Thoracic aorta (tissue), 2 donors: ENCODE results near the gene CFAP97D1. TPM values are rescaled to one million over a fixed set of nuclear protein-coding genes. Genes with fewer than 3 reads are reported as not detected.

Source experiments
- ATAC-seq: fragments of 150-250 bp; one replicate; pipeline ENCODE4 v1.8.0; 2017; ENCODE audit warnings: low read depth; ENCODE audit not compliant: insufficient number of reproducible peaks, low FRiP score
- DNase-seq: peaks from one replicate; pipeline ENCODE4 v3.0.0-alpha.2; 2020; ENCODE audit warnings: low spot score
- H3K27ac ChIP-seq, 2 donors: fragments of 200-600 bp; sonication (generic); 1 replicate in 1 of 2; 2 replicates in 1 of 2; pipeline ENCODE4 v1.5.1; 2016; ENCODE audit warnings: mild to moderate bottlenecking in 2 of 2, moderate library complexity in 2 of 2
- H3K27me3 ChIP-seq: fragments of 200-600 bp; sonication (generic); replicated peaks from 2 replicates; pipeline ENCODE4 v1.6.0; 2016; ENCODE audit warnings: mild to moderate bottlenecking; ENCODE audit not compliant: insufficient read depth
- H3K36me3 ChIP-seq: fragments of 200-600 bp; sonication (generic); one replicate; pipeline ENCODE4 v1.5.1; 2016
- H3K4me1 ChIP-seq, 2 donors: fragments of 200-600 bp; sonication (generic); 1 replicate in 1 of 2; 2 replicates in 1 of 2; pipeline versions ENCODE4 v1.5.1 to v1.6.0; 2016; ENCODE audit warnings: low read depth in 2 of 2, mild to moderate bottlenecking in 1 of 2; ENCODE audit not compliant: control insufficient read depth in 1 of 2
- H3K4me3 ChIP-seq: fragments of 200-600 bp; sonication (generic); 2 replicates; pipeline ENCODE4 v1.5.1; 2016; ENCODE audit warnings: mild to moderate bottlenecking
- H3K9me3 ChIP-seq: fragments of 200-600 bp; sonication (generic); 2 replicates; pipeline ENCODE4 v1.5.1; 2016
- total RNA-seq, 2 donors: library from RNA; depleted of rRNA; stranded (reverse); fragments of >200 nt; gene quantifications; one replicate each; pipeline versions ENCODE4 v1.1.0 to v1.2.3, GENCODE V29; 2016
- TF ChIP-seq, protein P1 (sequence below): fragments of 200-600 bp; sonication (generic); IDR thresholded peaks from one replicate; pipeline ENCODE4 v1.5.1; 2019; ENCODE audit warnings: antibody characterized with exemption

The CFAP97D1 gene
- total RNA-seq, 2 donors from 2014 or later = not detected

DNA sequence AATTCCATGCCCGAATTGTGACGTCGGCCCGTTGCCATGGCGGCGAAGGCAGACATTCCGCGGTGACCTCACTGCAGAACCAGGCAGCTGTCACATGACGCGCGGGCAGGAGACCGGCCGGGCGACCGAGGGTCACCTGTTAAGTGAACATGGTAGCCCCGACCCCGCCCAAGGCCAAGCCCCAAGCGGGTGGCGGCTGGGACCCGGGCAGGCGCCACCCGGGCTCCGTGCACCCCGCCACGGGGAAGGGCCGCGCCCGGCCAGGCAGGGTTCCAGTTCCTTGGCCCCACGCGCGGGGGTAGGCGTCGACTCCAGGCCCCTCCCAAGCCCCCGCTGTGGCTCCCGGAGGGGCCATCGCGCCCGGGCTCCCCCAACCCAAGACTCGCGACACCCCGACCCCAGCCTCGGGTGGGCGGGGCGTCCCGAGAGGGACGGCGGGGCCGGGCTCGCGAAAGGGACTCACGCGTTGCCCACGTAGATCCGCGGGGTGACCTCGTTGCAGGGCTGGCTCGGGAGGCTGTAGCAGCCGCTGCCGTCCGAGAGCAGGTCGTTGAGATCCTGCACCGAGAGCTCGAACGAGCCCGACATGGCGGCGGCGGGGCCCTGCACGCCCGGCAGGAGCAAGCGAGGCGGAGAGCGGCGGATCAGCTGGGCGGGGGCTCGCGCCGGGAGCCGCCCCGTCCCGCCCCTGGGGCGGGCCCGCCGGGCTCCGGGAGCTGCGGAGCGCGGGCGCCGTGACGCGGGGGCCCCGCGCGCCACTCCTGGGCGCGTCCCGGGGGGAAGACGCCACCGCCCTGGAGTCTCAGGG, 1.7 kb upstream of the CFAP97D1 start, which contains the start of gene DUSP3:
Gene DUSP3 (minus strand): TSS at position 641 of the 808 bp plus-strand sequence. CDS start 53 bp downstream, at position 588.
- peaks cover 6% of the 10 kb centered on the region for H3K36me3 ChIP-seq
- H3K4me3 ChIP-seq = peak within 1 kb of the TSS; percentile 81
- TF ChIP-seq, protein P1, sequence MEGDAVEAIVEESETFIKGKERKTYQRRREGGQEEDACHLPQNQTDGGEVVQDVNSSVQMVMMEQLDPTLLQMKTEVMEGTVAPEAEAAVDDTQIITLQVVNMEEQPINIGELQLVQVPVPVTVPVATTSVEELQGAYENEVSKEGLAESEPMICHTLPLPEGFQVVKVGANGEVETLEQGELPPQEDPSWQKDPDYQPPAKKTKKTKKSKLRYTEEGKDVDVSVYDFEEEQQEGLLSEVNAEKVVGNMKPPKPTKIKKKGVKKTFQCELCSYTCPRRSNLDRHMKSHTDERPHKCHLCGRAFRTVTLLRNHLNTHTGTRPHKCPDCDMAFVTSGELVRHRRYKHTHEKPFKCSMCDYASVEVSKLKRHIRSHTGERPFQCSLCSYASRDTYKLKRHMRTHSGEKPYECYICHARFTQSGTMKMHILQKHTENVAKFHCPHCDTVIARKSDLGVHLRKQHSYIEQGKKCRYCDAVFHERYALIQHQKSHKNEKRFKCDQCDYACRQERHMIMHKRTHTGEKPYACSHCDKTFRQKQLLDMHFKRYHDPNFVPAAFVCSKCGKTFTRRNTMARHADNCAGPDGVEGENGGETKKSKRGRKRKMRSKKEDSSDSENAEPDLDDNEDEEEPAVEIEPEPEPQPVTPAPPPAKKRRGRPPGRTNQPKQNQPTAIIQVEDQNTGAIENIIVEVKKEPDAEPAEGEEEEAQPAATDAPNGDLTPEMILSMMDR = peak; percentile 7
- peak; percentile 96 for DNase-seq
- peak within 1 kb of the TSS; percentile 98 to 100 for H3K27ac ChIP-seq
- H3K27me3 ChIP-seq = no peaks in the 10 kb centered on the region
- H3K9me3 ChIP-seq = no peaks in the 10 kb centered on the region
- peak; percentile 78 for ATAC-seq
- H3K4me1 ChIP-seq = peaks cover 21 to 50% of the 10 kb centered on the region in 2 donors

DNA sequence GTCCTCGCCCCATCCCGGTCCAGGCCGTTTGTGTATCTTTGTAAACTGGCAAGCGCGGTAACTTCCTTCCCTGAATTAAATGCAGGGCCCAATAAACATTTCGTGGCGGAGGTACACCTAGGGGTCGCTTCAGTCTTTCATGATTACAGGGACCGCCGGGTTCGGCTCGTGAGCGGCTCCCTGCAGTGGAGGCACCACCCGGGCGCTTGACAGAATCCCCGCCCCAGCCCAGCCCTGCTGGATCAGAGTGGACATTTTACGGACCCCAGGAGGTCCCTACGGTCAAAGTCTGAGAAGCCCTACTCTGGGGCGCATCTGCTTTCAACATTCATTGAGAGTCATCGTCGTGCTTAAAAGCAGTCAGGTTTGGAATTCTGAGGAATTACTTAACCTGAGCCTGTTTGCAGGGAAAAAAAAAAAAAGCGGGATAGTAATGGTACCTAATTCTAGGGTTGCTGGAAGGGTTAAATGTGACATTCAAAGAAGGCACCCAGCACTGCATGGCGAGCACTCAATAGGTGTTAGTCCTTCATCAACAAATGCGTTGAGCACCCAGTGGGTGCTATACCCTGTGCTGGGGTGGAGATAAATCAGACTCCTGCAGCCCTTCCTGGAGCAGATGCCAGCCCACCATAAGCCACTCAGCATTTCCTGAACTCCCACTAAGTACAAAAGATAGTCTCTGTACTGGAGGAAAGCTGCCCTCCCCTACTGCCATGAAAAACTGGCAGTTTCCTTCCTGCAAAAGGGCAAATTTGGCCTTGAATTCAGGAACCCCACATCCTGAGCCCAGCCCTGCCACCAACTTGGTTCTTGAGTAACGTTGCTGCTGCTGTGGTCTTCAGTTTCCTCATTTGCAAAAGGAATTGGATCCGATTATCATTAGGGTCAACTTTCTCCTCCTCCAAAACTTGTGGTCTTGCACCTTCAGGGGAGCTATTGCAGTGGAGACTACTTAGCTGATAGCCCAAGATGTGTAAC, 800 bp upstream of the CFAP97D1 start:
- Histone ChIP-seq H3K36me3 (peaks cover 2% of the 10 kb centered on the region), H3K4me3 (peak overlapping the region; percentile 81), H3K27me3 (no peaks in the 10 kb centered on the region), H3K9me3 (no peaks in the 10 kb centered on the region), H3K27ac (peak overlapping the region; percentile 98 to 100), H3K4me1 (peaks cover 21 to 41% of the 10 kb centered on the region in 2 donors)
- DNase-seq (no peak), ATAC-seq (no peak)
- TF ChIP-seq, protein P1 = no peak

DNA sequence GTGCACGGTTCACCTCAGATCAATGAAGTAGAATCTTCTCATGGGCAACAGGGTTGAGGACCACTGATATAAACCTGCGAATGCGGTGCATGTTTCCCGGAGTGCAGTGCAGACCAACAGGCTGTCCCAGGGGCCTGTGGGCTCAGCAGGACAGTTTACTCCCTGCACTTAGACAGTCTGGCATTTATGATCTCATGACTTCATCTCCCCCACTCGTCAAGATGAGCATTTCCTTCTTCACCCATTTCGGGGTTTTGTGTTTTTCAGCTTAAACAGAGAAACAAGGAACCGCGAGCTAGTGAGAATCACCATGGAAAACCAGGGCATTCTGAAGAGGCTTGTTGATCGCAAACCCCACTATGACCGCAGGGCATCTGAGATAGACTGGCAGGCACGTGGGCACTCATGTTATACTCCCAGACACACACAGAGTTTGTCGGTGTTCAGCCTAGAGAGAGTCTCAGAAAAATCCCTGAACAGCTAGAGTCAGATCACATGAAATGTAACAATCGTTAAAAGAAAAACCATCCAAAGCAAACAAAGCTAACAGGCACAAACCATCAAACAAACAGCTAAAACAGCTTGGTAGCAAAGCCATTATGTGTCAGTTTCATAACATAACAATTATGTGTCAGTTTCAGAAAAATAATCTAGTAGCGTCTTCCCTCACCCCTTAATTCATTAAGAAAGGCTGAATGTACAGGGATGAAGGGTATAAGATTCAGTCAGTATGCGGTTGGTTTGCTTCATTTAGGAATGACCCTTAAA, 2.9 kb downstream of the CFAP97D1 start:
- ATAC-seq (no peak), DNase-seq (no peak)
- no peaks in the 10 kb centered on the region for H3K9me3 ChIP-seq
- H3K4me3 ChIP-seq = no peak overlapping the region
- no peak overlapping the region for H3K27ac ChIP-seq
- H3K4me1 ChIP-seq = peaks cover 4 to 6% of the 10 kb centered on the region in 2 donors
- H3K36me3 ChIP-seq = no peaks in the 10 kb centered on the region
- TF ChIP-seq, protein P1 = no peak
- H3K27me3 ChIP-seq = no peaks in the 10 kb centered on the region

DNA sequence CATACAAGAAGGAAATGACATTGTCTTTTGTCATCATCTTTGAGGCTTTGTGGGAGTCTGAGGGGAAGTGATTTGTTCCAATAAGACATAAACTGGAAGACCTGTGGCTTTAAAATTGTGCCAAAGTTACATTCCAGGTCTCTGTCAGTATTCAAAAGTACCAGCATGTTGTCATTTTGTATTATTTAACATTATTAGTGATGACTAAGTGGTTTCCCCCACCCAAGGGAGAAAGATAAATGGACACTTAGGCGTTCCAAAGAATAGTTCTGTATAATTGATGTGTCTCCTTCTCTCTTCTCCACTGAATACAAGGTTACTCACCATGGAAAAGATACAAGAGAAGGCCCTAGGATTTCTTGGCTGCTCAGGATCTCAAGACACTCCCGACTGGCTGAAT, 3.8 kb downstream of the CFAP97D1 start:
- TF ChIP-seq, protein P1 = no peak
- Histone ChIP-seq H3K4me3 (no peak overlapping the region), H3K36me3 (no peaks in the 10 kb centered on the region), H3K27ac (no peak overlapping the region), H3K27me3 (no peaks in the 10 kb centered on the region), H3K4me1 (peaks cover 4 to 6% of the 10 kb centered on the region in 2 donors), H3K9me3 (no peaks in the 10 kb centered on the region)
- ATAC-seq (no peak), DNase-seq (no peak)
